ENCODE results near the gene GABRD.

DNA sequence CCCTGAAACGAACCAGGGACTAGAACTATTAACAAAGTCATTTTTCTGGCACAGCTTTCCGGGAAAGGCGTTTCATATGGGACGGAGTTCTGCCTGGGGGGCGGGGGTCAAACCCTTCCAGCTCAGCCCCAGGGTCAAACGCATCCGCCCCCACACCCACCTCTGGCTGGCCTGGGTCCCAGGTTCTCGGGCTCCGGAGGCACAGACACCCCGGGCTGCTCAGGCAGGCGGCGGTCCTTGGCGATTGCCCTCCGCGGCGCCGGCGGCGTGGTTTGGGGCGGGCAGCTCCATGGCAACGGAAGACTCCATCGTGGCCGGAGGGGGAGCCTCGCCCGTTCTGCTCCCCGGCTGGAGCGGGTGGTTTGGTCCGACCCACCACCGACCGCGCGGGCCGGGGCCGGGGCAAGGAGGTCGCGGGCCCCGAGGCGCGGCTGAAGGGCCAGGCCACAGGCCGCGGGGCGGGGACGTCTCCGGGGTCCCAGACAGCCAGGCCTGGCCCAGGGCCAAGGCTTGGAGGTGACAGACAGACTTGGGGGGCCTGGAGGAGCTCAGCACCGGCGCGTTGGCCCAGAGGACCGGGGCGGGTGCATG, 15.5 kb upstream of the GABRD start, which contains the start of gene CFAP74:
- TF ChIP-seq EZH2phosphoT487 (IDR thresholded peaks at IDR 0.05; ENCODE audit: insufficient read depth, low read depth) (no peak), EZH2 (IDR thresholded peaks at IDR 0.05; ENCODE audit: insufficient read depth, poor library complexity, severe bottlenecking) (no peak)
